Liver (tissue), 9 donors: ENCODE measurements around the gene RELN. TPM values are rescaled to one million over a fixed set of nuclear protein-coding genes. Genes with fewer than 3 reads are reported as not detected.

Experiments used
- DNase-seq: peaks from one replicate; pipeline ENCODE4 v3.0.0-alpha.2; 2017; ENCODE audit warnings: low spot score
- H3K27ac ChIP-seq, 2 donors: one replicate each; pipeline ENCODE4 v1.7.0; 2013; ENCODE audit warnings: inconsistent platforms in 2 of 2, low read length in 2 of 2, control low read depth in 1 of 2, low read depth in 1 of 2, mild to moderate bottlenecking in 1 of 2
- H3K27me3 ChIP-seq, 4 donors: one replicate each; pipeline versions ENCODE4 v1.6.1 to v1.7.0; 2013; ENCODE audit warnings: low read length in 3 of 4, inconsistent platforms in 1 of 4, mild to moderate bottlenecking in 1 of 4, moderate library complexity in 1 of 4; ENCODE audit not compliant: control insufficient read depth in 4 of 4, insufficient read depth in 4 of 4
- H3K36me3 ChIP-seq, 4 donors: one replicate each; pipeline versions ENCODE4 v1.6.1 to v1.7.0; 2013; ENCODE audit warnings: low read length in 3 of 4, mild to moderate bottlenecking in 3 of 4, low read depth in 1 of 4, moderate library complexity in 1 of 4; ENCODE audit not compliant: control insufficient read depth in 4 of 4, insufficient read depth in 3 of 4
- H3K4me1 ChIP-seq, 4 donors: one replicate each; pipeline versions ENCODE4 v1.6.1 to v1.7.0; 2013; ENCODE audit warnings: low read length in 3 of 4, mild to moderate bottlenecking in 3 of 4, moderate library complexity in 1 of 4; ENCODE audit not compliant: control insufficient read depth in 4 of 4, insufficient read depth in 4 of 4
- H3K4me3 ChIP-seq, 3 donors: one replicate each; pipeline versions ENCODE4 v1.6.1 to v1.7.0; 2013; ENCODE audit warnings: low read length in 3 of 3, control low read depth in 1 of 3, low read depth in 1 of 3, mild to moderate bottlenecking in 1 of 3
- H3K9ac ChIP-seq, 2 donors: one replicate each; pipeline ENCODE4 v1.7.0; 2013; ENCODE audit warnings: low read length in 2 of 2, mild to moderate bottlenecking in 2 of 2, moderate library complexity in 2 of 2, control low read depth in 1 of 2, low read depth in 1 of 2
- H3K9me3 ChIP-seq, 4 donors: one replicate each; pipeline versions ENCODE4 v1.6.1 to v1.7.0; 2013; ENCODE audit warnings: low read length in 3 of 4; ENCODE audit not compliant: control insufficient read depth in 4 of 4
- ATF3 ChIP-seq: IDR thresholded peaks from 2 replicates; pipeline ENCODE4 v1.6.1; 2016; ENCODE audit warnings: antibody characterized with exemption
- CTCF ChIP-seq: fragments of 150-350 bp; IDR thresholded peaks from 2 replicates; pipeline ENCODE4 v1.5.1; 2017; ENCODE audit warnings: improper control_type of control experiment, low read depth, low read length; ENCODE audit not compliant: missing input control
- EGR1 ChIP-seq, 2 donors: IDR thresholded peaks; 2 replicates each; pipeline ENCODE4 v1.6.1; 2016 to 2018; ENCODE audit warnings: antibody characterized with exemption in 2 of 2, low read depth in 2 of 2
- FOXA1 ChIP-seq: IDR thresholded peaks from 2 replicates; pipeline ENCODE4 v1.6.1; 2016; ENCODE audit warnings: antibody characterized with exemption
- FOXA2 ChIP-seq: IDR thresholded peaks from 2 replicates; pipeline ENCODE4 v1.6.1; 2016; ENCODE audit warnings: antibody characterized with exemption
- GABPA ChIP-seq, 2 donors: IDR thresholded peaks in 1 of 2; conservative IDR thresholded peaks in 1 of 2; 2 replicates each; pipeline ENCODE4 v1.6.1; 2016; ENCODE audit warnings: antibody characterized with exemption in 2 of 2, mild to moderate bottlenecking in 1 of 2, moderate library complexity in 1 of 2
- HNF4A ChIP-seq, 2 donors: conservative IDR thresholded peaks; 2 replicates each; pipeline ENCODE4 v1.6.1; 2016; ENCODE audit warnings: antibody characterized with exemption in 2 of 2, mild to moderate bottlenecking in 2 of 2
- HNF4G ChIP-seq: IDR thresholded peaks from 2 replicates; pipeline ENCODE4 v1.6.1; 2016; ENCODE audit warnings: antibody characterized with exemption
- JUND ChIP-seq, 2 donors: IDR thresholded peaks; 2 replicates each; pipeline ENCODE4 v1.6.1; 2016; ENCODE audit warnings: antibody characterized with exemption in 2 of 2
- MAX ChIP-seq: IDR thresholded peaks from 2 replicates; pipeline ENCODE4 v1.6.1; 2016; ENCODE audit warnings: antibody characterized with exemption
- NR2F2 ChIP-seq: IDR thresholded peaks from 2 replicates; pipeline ENCODE4 v1.6.1; 2016; ENCODE audit warnings: antibody characterized with exemption
- RAD21 ChIP-seq, 2 donors: IDR thresholded peaks; 2 replicates each; pipeline ENCODE4 v1.6.1; 2016; ENCODE audit warnings: antibody characterized with exemption in 2 of 2, mild to moderate bottlenecking in 2 of 2
- SP1 ChIP-seq: IDR thresholded peaks from 2 replicates; pipeline ENCODE4 v1.6.1; 2018; ENCODE audit warnings: antibody characterized with exemption, mild to moderate bottlenecking
- TAF1 ChIP-seq: conservative IDR thresholded peaks from 2 replicates; pipeline ENCODE4 v1.6.1; 2016; ENCODE audit warnings: antibody characterized with exemption, mild to moderate bottlenecking
- YY1 ChIP-seq: IDR thresholded peaks from 2 replicates; pipeline ENCODE4 v1.6.1; 2016; ENCODE audit warnings: antibody characterized with exemption, mild to moderate bottlenecking
- WGBS: extraction: QIAGEN DNeasy Blood & Tissue Kit; methylation state at CpG from one replicate; pipeline ENCODE4 v1.1.7; 2013; 5-methylcytosine and 5-hydroxymethylcytosine counted together
- polyA plus RNA-seq, 2 donors: library from polyadenylated mRNA; stranded (reverse) in 1 of 2; unstranded in 1 of 2; fragments of 200-250 nt in 1 of 2; fragments of >200 nt in 1 of 2; fragmentation: Nextera tagmentation in 1 of 2; extraction: Ambion mirVana in 1 of 2; gene quantifications; one replicate each; pipeline versions ENCODE4 v1.2.1 to v1.2.3, GENCODE V29; 2013 to 2015
- total RNA-seq, 2 donors: library from RNA; depleted of rRNA; stranded (reverse); fragments of >200 nt; gene quantifications; one replicate each; pipeline ENCODE4 v1.2.3, GENCODE V29; 2014
- TF ChIP-seq, protein P1 (sequence below): IDR thresholded peaks from 2 replicates; pipeline ENCODE4 v1.6.1; 2016; ENCODE audit warnings: antibody characterized with exemption
- TF ChIP-seq, protein P2 (sequence below): IDR thresholded peaks from 2 replicates; pipeline ENCODE4 v1.6.1; 2016; ENCODE audit warnings: antibody characterized with exemption, mild to moderate bottlenecking
- donor health status: healthy.
- donor health status: healthy.
- donor health status: healthy.
- donor health status: healthy.
- donor health status: healthy.

The RELN gene
- total and polyA plus RNA-seq, 4 donors = 10.0 to 69.8 (median 28.4) TPM

DNA sequence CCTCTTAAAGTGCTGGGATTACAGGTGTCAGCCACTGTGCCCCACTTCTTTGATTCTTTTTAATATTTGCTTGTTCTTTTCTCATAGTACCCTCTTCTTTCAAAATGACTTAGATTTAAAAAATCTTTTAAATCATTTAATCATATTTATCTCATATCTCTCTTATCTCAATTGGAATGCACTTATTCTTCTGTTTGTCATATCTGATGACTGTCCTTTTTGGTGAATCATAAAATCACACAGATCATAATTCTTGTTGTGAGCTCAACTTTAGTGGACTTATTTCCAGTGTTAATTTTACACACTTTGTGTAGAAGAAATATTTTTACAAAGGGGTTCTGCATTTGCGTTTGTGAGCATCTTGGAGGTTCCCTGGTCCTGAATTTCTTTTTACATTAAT lies 323.1 kb downstream of the RELN start:
- no peak overlapping the region for H3K27ac ChIP-seq
- no peaks in the 10 kb centered on the region for H3K27me3 ChIP-seq
- no peaks in the 10 kb centered on the region for H3K36me3 ChIP-seq
- H3K9me3 ChIP-seq = no peaks in the 10 kb centered on the region
- H3K9ac ChIP-seq = no peak overlapping the region
- H3K4me3 ChIP-seq = no peak overlapping the region
- peaks cover 0 to 5% (median 0%) of the 10 kb centered on the region in 4 donors for H3K4me1 ChIP-seq
- TF ChIP-seq SP1 = no peak
- no peak for TF ChIP-seq NR2F2
- TF ChIP-seq HNF4A (conservative IDR thresholded peaks at IDR 0.05) = no peak
- no peak for TF ChIP-seq MAX
- TF ChIP-seq JUND (IDR thresholded peaks at IDR 0.05) = no peak
- no peak for TF ChIP-seq YY1
- no peak for TF ChIP-seq FOXA2
- TF ChIP-seq FOXA1 = no peak
- no peak for TF ChIP-seq RAD21 (IDR thresholded peaks at IDR 0.05)
- no peak for TF ChIP-seq GABPA (IDR thresholded peaks at IDR 0.05 in 1 of 2, conservative IDR thresholded peaks at IDR 0.05 in 1 of 2)
- no peak for DNase-seq
- 93% methylated on average over 1 of the region's 1 CpG for WGBS

- H3K4me1 ChIP-seq = peaks cover 0 to 8% (median 0%) of the 10 kb centered on the region in 4 donors
- H3K4me3 ChIP-seq = no peak overlapping the region
- H3K27ac ChIP-seq = no peak overlapping the region
- H3K9ac ChIP-seq = no peak overlapping the region
- DNase-seq = no peak
- WGBS = 87% methylated on average over 1 of the region's 1 CpG
- no peaks in the 10 kb centered on the region for H3K36me3 ChIP-seq
- no peaks in the 10 kb centered on the region for H3K9me3 ChIP-seq
- H3K27me3 ChIP-seq = no peaks in the 10 kb centered on the region
- peak in 1 of 2 donors; percentile 56 for TF ChIP-seq RAD21 (IDR thresholded peaks at IDR 0.05)
- TF ChIP-seq HNF4G = no peak
- TF ChIP-seq TAF1 = no peak
Measured at GRCh38 chr7:103664577-103664976, 324.9 kb downstream of the RELN start.

DNA sequence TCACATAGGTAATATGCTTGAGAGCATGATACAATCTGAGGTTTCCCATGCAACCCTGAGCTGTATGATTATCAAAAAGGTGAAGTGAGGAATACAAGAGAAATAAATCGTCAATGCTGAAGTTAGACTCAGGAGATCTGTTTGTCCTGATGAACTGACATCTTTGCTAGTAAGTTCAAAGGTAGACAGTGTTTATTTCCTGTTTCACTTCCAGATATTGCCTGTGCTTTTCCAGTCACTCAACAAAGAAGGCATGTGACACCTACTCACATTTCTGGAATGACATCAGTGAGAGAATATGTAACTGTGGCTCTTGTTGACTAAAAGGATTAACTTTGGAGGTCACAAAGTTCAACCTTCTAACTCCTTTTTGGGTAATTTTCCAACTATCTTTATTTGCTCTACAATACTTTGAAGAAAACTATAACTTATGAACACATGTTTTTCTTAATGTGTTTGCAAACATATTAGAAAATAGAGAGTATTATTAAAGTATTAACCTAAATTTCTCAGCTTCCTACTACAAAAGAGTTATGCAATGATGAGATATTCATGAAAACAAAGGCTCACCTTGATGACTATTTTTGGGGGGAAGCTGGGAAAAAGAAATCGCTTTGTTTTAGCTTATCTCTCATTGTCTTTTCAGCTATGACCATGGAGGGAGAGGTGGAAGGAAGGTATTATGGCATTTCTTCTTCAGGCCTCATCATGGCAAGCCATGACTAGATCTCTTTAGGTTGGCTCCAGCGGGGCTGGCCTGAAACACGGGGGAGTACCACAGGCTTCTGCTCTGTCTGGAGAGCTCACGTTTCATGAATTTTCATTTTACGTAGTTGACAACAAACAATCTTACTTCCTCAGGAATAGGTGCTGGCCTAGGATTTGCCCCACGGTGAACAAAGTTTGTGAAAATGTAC lies 328.7 kb downstream of the RELN start:
- Histone ChIP-seq H3K36me3 (no peaks in the 10 kb centered on the region), H3K4me1 (peaks cover 0 to 8% (median 0%) of the 10 kb centered on the region in 4 donors), H3K27ac (peak overlapping the region in 1 of 2 donors; percentile 8), H3K9me3 (no peaks in the 10 kb centered on the region), H3K4me3 (no peak overlapping the region), H3K9ac (no peak overlapping the region), H3K27me3 (no peaks in the 10 kb centered on the region)
- 83% methylated on average over 7 of the region's 7 CpGs for WGBS
- DNase-seq = no peak
- TF ChIP-seq SP1 (peak; percentile 57), NR2F2 (no peak), MAX (peak; percentile 92), YY1 (peak; percentile 82), FOXA1 (peak; percentile 89), EGR1 (IDR thresholded peaks at IDR 0.05; ENCODE audit: low read depth in 2 of 2) (peak in 1 of 2 donors; percentile 71), TAF1 (no peak), ATF3 (no peak), GABPA (IDR thresholded peaks at IDR 0.05 in 1 of 2, conservative IDR thresholded peaks at IDR 0.05 in 1 of 2) (peak in 1 of 2 donors; percentile 73), JUND (IDR thresholded peaks at IDR 0.05) (peak in 1 of 2 donors; percentile 93), RAD21 (IDR thresholded peaks at IDR 0.05) (peak in 1 of 2 donors; percentile 22), FOXA2 (peak; percentile 95), CTCF (no peak), HNF4G (peak; percentile 2), HNF4A (conservative IDR thresholded peaks at IDR 0.05) (peak; percentile 22 to 81)
- TF ChIP-seq, protein P1, sequence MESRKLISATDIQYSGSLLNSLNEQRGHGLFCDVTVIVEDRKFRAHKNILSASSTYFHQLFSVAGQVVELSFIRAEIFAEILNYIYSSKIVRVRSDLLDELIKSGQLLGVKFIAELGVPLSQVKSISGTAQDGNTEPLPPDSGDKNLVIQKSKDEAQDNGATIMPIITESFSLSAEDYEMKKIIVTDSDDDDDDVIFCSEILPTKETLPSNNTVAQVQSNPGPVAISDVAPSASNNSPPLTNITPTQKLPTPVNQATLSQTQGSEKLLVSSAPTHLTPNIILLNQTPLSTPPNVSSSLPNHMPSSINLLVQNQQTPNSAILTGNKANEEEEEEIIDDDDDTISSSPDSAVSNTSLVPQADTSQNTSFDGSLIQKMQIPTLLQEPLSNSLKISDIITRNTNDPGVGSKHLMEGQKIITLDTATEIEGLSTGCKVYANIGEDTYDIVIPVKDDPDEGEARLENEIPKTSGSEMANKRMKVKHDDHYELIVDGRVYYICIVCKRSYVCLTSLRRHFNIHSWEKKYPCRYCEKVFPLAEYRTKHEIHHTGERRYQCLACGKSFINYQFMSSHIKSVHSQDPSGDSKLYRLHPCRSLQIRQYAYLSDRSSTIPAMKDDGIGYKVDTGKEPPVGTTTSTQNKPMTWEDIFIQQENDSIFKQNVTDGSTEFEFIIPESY = peak; percentile 61
- TF ChIP-seq, protein P2, sequence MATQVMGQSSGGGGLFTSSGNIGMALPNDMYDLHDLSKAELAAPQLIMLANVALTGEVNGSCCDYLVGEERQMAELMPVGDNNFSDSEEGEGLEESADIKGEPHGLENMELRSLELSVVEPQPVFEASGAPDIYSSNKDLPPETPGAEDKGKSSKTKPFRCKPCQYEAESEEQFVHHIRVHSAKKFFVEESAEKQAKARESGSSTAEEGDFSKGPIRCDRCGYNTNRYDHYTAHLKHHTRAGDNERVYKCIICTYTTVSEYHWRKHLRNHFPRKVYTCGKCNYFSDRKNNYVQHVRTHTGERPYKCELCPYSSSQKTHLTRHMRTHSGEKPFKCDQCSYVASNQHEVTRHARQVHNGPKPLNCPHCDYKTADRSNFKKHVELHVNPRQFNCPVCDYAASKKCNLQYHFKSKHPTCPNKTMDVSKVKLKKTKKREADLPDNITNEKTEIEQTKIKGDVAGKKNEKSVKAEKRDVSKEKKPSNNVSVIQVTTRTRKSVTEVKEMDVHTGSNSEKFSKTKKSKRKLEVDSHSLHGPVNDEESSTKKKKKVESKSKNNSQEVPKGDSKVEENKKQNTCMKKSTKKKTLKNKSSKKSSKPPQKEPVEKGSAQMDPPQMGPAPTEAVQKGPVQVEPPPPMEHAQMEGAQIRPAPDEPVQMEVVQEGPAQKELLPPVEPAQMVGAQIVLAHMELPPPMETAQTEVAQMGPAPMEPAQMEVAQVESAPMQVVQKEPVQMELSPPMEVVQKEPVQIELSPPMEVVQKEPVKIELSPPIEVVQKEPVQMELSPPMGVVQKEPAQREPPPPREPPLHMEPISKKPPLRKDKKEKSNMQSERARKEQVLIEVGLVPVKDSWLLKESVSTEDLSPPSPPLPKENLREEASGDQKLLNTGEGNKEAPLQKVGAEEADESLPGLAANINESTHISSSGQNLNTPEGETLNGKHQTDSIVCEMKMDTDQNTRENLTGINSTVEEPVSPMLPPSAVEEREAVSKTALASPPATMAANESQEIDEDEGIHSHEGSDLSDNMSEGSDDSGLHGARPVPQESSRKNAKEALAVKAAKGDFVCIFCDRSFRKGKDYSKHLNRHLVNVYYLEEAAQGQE = peak; percentile 56
